IMR-90 (cell line): ENCODE results near the gene CCN6. TPM values are rescaled to one million over a fixed set of nuclear protein-coding genes. Genes with fewer than 3 reads are reported as not detected.

Experiments used
- ATAC-seq: fragments of 200-7000 bp; cut with Tn5 transposase; 2 replicates; pipeline ENCODE4 v1.9.1; 2020; ENCODE audit warnings: low read depth, mild to moderate bottlenecking, moderate library complexity
- BruUV-seq: library from RNA; stranded (reverse); fragments of 400-500 nt; replicated peaks from 2 replicates; lab custom pipeline; 2021; lab: Mats Ljungman, UMichigan
- CTCF ChIA-PET: fragments of 300-600 bp; formaldehyde crosslinking; extraction: SDS; loops from one replicate; lab custom pipeline; 2021; ENCODE audit warnings: antibody characterized with exemption; lab: Yijun Ruan, JAX
- POLR2A ChIA-PET: fragments of 300-600 bp; sonication (Branson Sonifier 250); formaldehyde crosslinking; loops from one replicate; lab custom pipeline; 2022; ENCODE audit warnings: antibody characterized with exemption; ENCODE audit not compliant: unreplicated experiment; lab: Charles Lee
- DNase-seq: peaks from one replicate; pipeline ENCODE4 v3.0.0; 2013
- H2AFZ ChIP-seq: replicated peaks from 2 replicates; pipeline ENCODE3; 2013; ENCODE audit warnings: low read length, mild to moderate bottlenecking; ENCODE audit not compliant: poor library complexity
- H2AK5ac ChIP-seq: 2 replicates; pipeline ENCODE4 v1.6.1; 2013; ENCODE audit warnings: low read depth, low read length, inconsistent platforms
- H2AK9ac ChIP-seq: replicated peaks from 2 replicates; pipeline ENCODE3; 2013; ENCODE audit warnings: mild to moderate bottlenecking, low read depth, low read length, moderate library complexity; ENCODE audit not compliant: poor library complexity
- H2BK120ac ChIP-seq: 2 replicates; pipeline ENCODE4 v1.6.1; 2013; ENCODE audit warnings: low read depth, low read length, inconsistent platforms
- H2BK15ac ChIP-seq: 3 replicates; pipeline ENCODE4 v1.6.1; 2013; ENCODE audit warnings: low read depth, low read length, inconsistent platforms
- H2BK20ac ChIP-seq: 2 replicates; pipeline ENCODE4 v1.6.1; 2013; ENCODE audit warnings: low read depth, mild to moderate bottlenecking, inconsistent platforms, low read length, moderate library complexity
- H2BK5ac ChIP-seq: 2 replicates; pipeline ENCODE4 v1.6.1; 2013; ENCODE audit warnings: mild to moderate bottlenecking, low read depth, low read length, inconsistent platforms; ENCODE audit not compliant: poor library complexity, severe bottlenecking
- H3K14ac ChIP-seq: replicated peaks from 2 replicates; pipeline ENCODE4 v1.6.1; 2013; ENCODE audit warnings: low read depth, low read length, inconsistent platforms
- H3K18ac ChIP-seq: 2 replicates; pipeline ENCODE4 v1.6.1; 2013; ENCODE audit warnings: low read depth, low read length, control low read depth
- H3K23ac ChIP-seq: 2 replicates; pipeline ENCODE4 v1.6.1; 2013; ENCODE audit warnings: low read depth, low read length, inconsistent platforms
- H3K27ac ChIP-seq: 2 replicates; pipeline ENCODE4 v1.5.1; 2013; ENCODE audit warnings: mild to moderate bottlenecking, control low read depth, low read length; ENCODE audit not compliant: insufficient read depth
- H3K27me3 ChIP-seq: 2 replicates; pipeline ENCODE4 v1.6.1; 2013; ENCODE audit warnings: low read length; ENCODE audit not compliant: control insufficient read depth, insufficient read depth
- H3K36me3 ChIP-seq: 2 replicates; pipeline ENCODE4 v1.6.1; 2013; ENCODE audit warnings: low read length, mixed read lengths; ENCODE audit not compliant: control insufficient read depth, insufficient read depth
- H3K4ac ChIP-seq: 2 replicates; pipeline ENCODE4 v1.6.1; 2013; ENCODE audit warnings: low read depth, low read length, inconsistent platforms
- H3K4me1 ChIP-seq: 2 replicates; pipeline ENCODE4 v1.6.1; 2013; ENCODE audit warnings: low read length, mixed read lengths; ENCODE audit not compliant: control insufficient read depth, insufficient read depth
- H3K4me2 ChIP-seq: 2 replicates; pipeline ENCODE4 v1.6.1; 2013; ENCODE audit warnings: low read depth, mild to moderate bottlenecking, control low read depth, low read length, moderate library complexity
- H3K4me3 ChIP-seq: 2 replicates; pipeline ENCODE4 v1.5.1; 2013; ENCODE audit warnings: low read depth, mild to moderate bottlenecking, control low read depth, low read length, moderate library complexity; ENCODE audit not compliant: insufficient read depth
- H3K56ac ChIP-seq: 2 replicates; pipeline ENCODE4 v1.6.1; 2013; ENCODE audit warnings: low read length, inconsistent platforms; ENCODE audit not compliant: insufficient read depth; ENCODE audit errors: extremely low read depth
- H3K79me1 ChIP-seq, 2 experiments: 2 replicates each; pipeline ENCODE4 v1.6.1; 2013; ENCODE audit warnings: low read length in 2 of 2, inconsistent platforms in 1 of 2, low read depth in 1 of 2
- H3K9ac ChIP-seq: 2 replicates; pipeline ENCODE4 v1.6.1; 2013; ENCODE audit warnings: low read depth, low read length, control low read depth
- H3K9me1 ChIP-seq: 2 replicates; pipeline ENCODE4 v1.6.1; 2013; ENCODE audit warnings: low read length, inconsistent platforms; ENCODE audit not compliant: insufficient read depth
- H3K9me3 ChIP-seq: 2 replicates; pipeline ENCODE4 v1.6.1; 2013; ENCODE audit warnings: low read length; ENCODE audit not compliant: control insufficient read depth, insufficient read depth
- H4K20me1 ChIP-seq: 2 replicates; pipeline ENCODE4 v1.6.1; 2013; ENCODE audit warnings: low read length, inconsistent platforms; ENCODE audit not compliant: insufficient read depth
- H4K5ac ChIP-seq: 2 replicates; pipeline ENCODE4 v1.6.1; 2013; ENCODE audit warnings: mild to moderate bottlenecking, low read depth, low read length, control low read depth
- H4K8ac ChIP-seq, 2 experiments: 2 replicates each; pipeline ENCODE4 v1.6.1; 2013; ENCODE audit warnings: low read depth in 2 of 2, low read length in 2 of 2, control low read depth in 1 of 2, inconsistent platforms in 1 of 2
- H4K91ac ChIP-seq: 2 replicates; pipeline ENCODE4 v1.6.1; 2013; ENCODE audit warnings: low read depth, low read length, inconsistent platforms; ENCODE audit not compliant: insufficient read depth
- BHLHE40 ChIP-seq: fragments of 150-350 bp; IDR thresholded peaks from 2 replicates; pipeline ENCODE4 v1.6.1; 2016; ENCODE audit warnings: mild to moderate bottlenecking, low read depth, low read length
- CEBPB ChIP-seq: IDR thresholded peaks from 2 replicates; pipeline ENCODE4 v1.6.1; 2012; ENCODE audit warnings: low read depth, low read length, improper control_type of control experiment
- CHD1 ChIP-seq: IDR thresholded peaks from 2 replicates; pipeline ENCODE4 v1.6.1; 2012; ENCODE audit warnings: low read depth, low read length, improper control_type of control experiment
- CTCF ChIP-seq: conservative IDR thresholded peaks from 2 replicates; pipeline ENCODE4 v1.5.1; 2012; ENCODE audit warnings: mild to moderate bottlenecking, low read depth, low read length, improper control_type of control experiment
- ELK1 ChIP-seq: fragments of 150-350 bp; IDR thresholded peaks from 2 replicates; pipeline ENCODE4 v1.6.1; 2016; ENCODE audit warnings: low read depth, mild to moderate bottlenecking, low read length, moderate library complexity, borderline replicate concordance
- FOS ChIP-seq: fragments of 150-350 bp; IDR thresholded peaks from 2 replicates; pipeline ENCODE4 v1.6.1; 2016; ENCODE audit warnings: low read depth, low read length
- MAFK ChIP-seq: IDR thresholded peaks from 2 replicates; pipeline ENCODE4 v1.6.1; 2012; ENCODE audit warnings: low read depth, low read length, improper control_type of control experiment
- MAZ ChIP-seq: IDR thresholded peaks from 2 replicates; pipeline ENCODE4 v1.6.1; 2012; ENCODE audit warnings: low read depth, mild to moderate bottlenecking, low read length, improper control_type of control experiment, moderate library complexity, borderline replicate concordance
- MXI1 ChIP-seq: IDR thresholded peaks from 2 replicates; pipeline ENCODE4 v1.6.1; 2012; ENCODE audit warnings: low read depth, mild to moderate bottlenecking, low read length, moderate library complexity, borderline replicate concordance
- NFE2L2 ChIP-seq: fragments of 150-350 bp; IDR thresholded peaks from 2 replicates; pipeline ENCODE4 v1.6.1; 2016; ENCODE audit warnings: low read depth, mild to moderate bottlenecking, low read length
- POLR2A ChIP-seq: IDR thresholded peaks from 2 replicates; pipeline ENCODE4 v1.6.1; 2012; ENCODE audit warnings: mild to moderate bottlenecking, low read depth, low read length
- RAD21 ChIP-seq: IDR thresholded peaks from 2 replicates; pipeline ENCODE4 v1.6.1; 2012; ENCODE audit warnings: low read length, improper control_type of control experiment
- RCOR1 ChIP-seq: IDR thresholded peaks from 2 replicates; pipeline ENCODE4 v1.6.1; 2012; ENCODE audit warnings: mild to moderate bottlenecking, low read length, improper control_type of control experiment; ENCODE audit not compliant: insufficient replicate concordance
- RFX5 ChIP-seq: IDR thresholded peaks from 2 replicates; pipeline ENCODE4 v1.8.0; 2012; ENCODE audit warnings: low read depth, mild to moderate bottlenecking, low read length, moderate library complexity
- SMC3 ChIP-seq: fragments of 150-350 bp; IDR thresholded peaks from 2 replicates; pipeline ENCODE4 v1.6.1; 2016; ENCODE audit warnings: low read depth, mild to moderate bottlenecking, antibody characterized with exemption, low read length, moderate library complexity
- USF2 ChIP-seq: fragments of 150-350 bp; IDR thresholded peaks from 2 replicates; pipeline ENCODE4 v1.6.1; 2017; ENCODE audit warnings: mild to moderate bottlenecking, antibody characterized with exemption, low read length, low read depth
- WGBS, 2 experiments: methylation state at CpG; one replicate each; pipeline versions ENCODE4 v1.1.5 to v1.1.7; 2013; ENCODE audit warnings: missing lambda C conversion rate in 2 of 2; ENCODE audit not compliant: insufficient read length in 1 of 2; ENCODE audit errors: extremely low coverage in 2 of 2; 5-methylcytosine and 5-hydroxymethylcytosine counted together
- dilution Hi-C: fragments of 300-500 bp; cut with HindIII; formaldehyde crosslinking; loops from one replicate; pipeline ENCODE4 v1.14.3; 2018; ENCODE audit warnings: low sequenced_read_pairs; ENCODE audit not compliant: unreplicated experiment
- in situ Hi-C: fragments of 300-500 bp; cut with MboI; formaldehyde crosslinking; loops from 3 replicates; pipeline ENCODE4 v1.14.3; 2019; ENCODE audit warnings: low sequenced_read_pairs, inconsistent platforms, mixed read lengths
- intact Hi-C: fragments of 100-400 bp; cut with micrococcal nuclease; formaldehyde crosslinking; loops from 2 replicates; pipeline ENCODE4 v1.10.0; 2022
- polyA plus RNA-seq, 3 experiments: library from polyadenylated mRNA; depleted of rRNA; stranded (reverse); fragments of >200 nt; gene quantifications; 2 replicates each; pipeline ENCODE4 v1.2.3, GENCODE V29; 2012; ENCODE audit warnings: low replicate concordance in 1 of 3
- total RNA-seq: library from RNA; depleted of rRNA; stranded (reverse); fragments of >200 nt; gene quantifications from 2 replicates; pipeline ENCODE4 v1.2.3, GENCODE V29; 2012

CCN6 gene
- total and polyA plus RNA-seq, 2 of the 4 experiments (the other 2 are of a cell fraction), result not detected

GRCh38 chr6:112024464-112024863 is 29.4 kb upstream of the CCN6 start:
- H3K9me3 ChIP-seq, result peaks cover 3% of the 10 kb centered on the region
- H2BK20ac ChIP-seq, result no peak overlapping the region
- ChIA-PET POLR2A (no interaction called here), CTCF (no interaction called here)
- no peak for ATAC-seq
- no peak overlapping the region for H3K27ac ChIP-seq
- H3K9ac ChIP-seq, result no peak overlapping the region
- H2AK9ac ChIP-seq, result no peak overlapping the region
- H3K4me1 ChIP-seq, result no peaks in the 10 kb centered on the region
- H2BK15ac ChIP-seq, result no peak overlapping the region
- no peaks in the 10 kb centered on the region for H3K36me3 ChIP-seq
- 0 out of 2 replicates have a peak, but pooled peaks cover 3% of the 10 kb centered on the region for H3K9me1 ChIP-seq
- H3K18ac ChIP-seq, result no peak overlapping the region
- dilution Hi-C loops (no loop called here), intact Hi-C loops (no loop called here), in situ Hi-C loops (no loop called here)
- BruUV-seq, result no TSS peak
- no peak overlapping the region for H3K56ac ChIP-seq
- no peak overlapping the region for H2AK5ac ChIP-seq
- no peak overlapping the region for H4K91ac ChIP-seq
- H4K5ac ChIP-seq, result no peak overlapping the region
- H2AFZ ChIP-seq, result no peak overlapping the region
- H3K27me3 ChIP-seq, result no peaks in the 10 kb centered on the region
- no peak overlapping the region for H2BK5ac ChIP-seq
- no peak overlapping the region for H3K4ac ChIP-seq
- WGBS, 2 experiments, result 100% methylated on average over 2 of the region's 4 CpGs; no CpG with 5 or more reads in 1 of the 2 experiments
- H3K23ac ChIP-seq, result no peak overlapping the region
- no peak overlapping the region for H4K8ac ChIP-seq
- no peak for TF ChIP-seq FOS
- TF ChIP-seq RCOR1, result no peak
- TF ChIP-seq RAD21, result no peak
- no peak for TF ChIP-seq POLR2A
- no peak for TF ChIP-seq CHD1
- no peak for TF ChIP-seq MXI1
- TF ChIP-seq CTCF, result no peak
- no peak for TF ChIP-seq MAFK
- TF ChIP-seq USF2, result no peak
- no peak for TF ChIP-seq RFX5
- no peak for TF ChIP-seq SMC3
- no peak for TF ChIP-seq BHLHE40
- TF ChIP-seq MAZ, result no peak
- no peak for TF ChIP-seq NFE2L2
- no peak for TF ChIP-seq ELK1
- TF ChIP-seq CEBPB, result no peak
- no peaks in the 10 kb centered on the region for H4K20me1 ChIP-seq
- no peaks in the 10 kb centered on the region for H3K79me1 ChIP-seq
- H3K4me3 ChIP-seq, result no peak overlapping the region
- H3K14ac ChIP-seq, result no peak overlapping the region
- no peak for DNase-seq
- no peak overlapping the region for H3K4me2 ChIP-seq
- no peak overlapping the region for H2BK120ac ChIP-seq
